GM12873 (cell line): ENCODE measurements around the gene CEP290.

Experiments used
- TF ChIP-seq, protein P1 (sequence below): IDR thresholded peaks from 2 replicates; pipeline ENCODE4 v1.5.1; 2012; ENCODE audit warnings: low read depth, mild to moderate bottlenecking, moderate library complexity, low read length, control low read depth; ENCODE audit not compliant: insufficient read depth; ENCODE audit errors: missing control alignments

The CEP290 gene

DNA sequence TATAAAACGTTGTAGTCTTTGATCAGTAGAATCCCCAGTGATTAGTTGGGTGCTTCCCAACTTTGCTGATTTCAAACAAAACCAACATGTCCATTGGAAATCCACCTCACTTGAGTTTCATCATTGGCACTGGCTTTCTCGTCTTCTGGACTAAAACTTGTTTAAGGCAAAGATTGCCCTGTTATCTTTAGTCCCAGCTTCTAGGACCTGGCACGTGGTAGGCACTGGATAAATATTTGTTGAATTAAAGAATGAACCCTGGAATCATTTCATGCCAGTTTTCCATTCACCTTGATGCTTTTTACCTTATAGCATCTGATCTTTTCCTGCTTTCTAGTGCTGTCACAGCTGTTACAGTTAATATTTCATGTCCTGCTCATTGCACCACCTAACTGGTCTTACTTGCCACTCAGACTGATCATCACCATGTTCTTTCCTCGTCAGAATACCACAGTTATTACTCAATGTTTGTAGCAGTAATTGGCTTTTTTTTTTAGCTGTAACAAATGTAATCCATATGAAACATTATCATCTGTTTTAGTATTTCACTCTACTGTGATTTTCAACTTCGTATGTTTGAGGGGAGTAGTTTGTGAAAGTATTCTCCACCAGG, 105.4 kb downstream of the CEP290 start:
- TF ChIP-seq, protein P1, sequence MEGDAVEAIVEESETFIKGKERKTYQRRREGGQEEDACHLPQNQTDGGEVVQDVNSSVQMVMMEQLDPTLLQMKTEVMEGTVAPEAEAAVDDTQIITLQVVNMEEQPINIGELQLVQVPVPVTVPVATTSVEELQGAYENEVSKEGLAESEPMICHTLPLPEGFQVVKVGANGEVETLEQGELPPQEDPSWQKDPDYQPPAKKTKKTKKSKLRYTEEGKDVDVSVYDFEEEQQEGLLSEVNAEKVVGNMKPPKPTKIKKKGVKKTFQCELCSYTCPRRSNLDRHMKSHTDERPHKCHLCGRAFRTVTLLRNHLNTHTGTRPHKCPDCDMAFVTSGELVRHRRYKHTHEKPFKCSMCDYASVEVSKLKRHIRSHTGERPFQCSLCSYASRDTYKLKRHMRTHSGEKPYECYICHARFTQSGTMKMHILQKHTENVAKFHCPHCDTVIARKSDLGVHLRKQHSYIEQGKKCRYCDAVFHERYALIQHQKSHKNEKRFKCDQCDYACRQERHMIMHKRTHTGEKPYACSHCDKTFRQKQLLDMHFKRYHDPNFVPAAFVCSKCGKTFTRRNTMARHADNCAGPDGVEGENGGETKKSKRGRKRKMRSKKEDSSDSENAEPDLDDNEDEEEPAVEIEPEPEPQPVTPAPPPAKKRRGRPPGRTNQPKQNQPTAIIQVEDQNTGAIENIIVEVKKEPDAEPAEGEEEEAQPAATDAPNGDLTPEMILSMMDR: no peak

DNA sequence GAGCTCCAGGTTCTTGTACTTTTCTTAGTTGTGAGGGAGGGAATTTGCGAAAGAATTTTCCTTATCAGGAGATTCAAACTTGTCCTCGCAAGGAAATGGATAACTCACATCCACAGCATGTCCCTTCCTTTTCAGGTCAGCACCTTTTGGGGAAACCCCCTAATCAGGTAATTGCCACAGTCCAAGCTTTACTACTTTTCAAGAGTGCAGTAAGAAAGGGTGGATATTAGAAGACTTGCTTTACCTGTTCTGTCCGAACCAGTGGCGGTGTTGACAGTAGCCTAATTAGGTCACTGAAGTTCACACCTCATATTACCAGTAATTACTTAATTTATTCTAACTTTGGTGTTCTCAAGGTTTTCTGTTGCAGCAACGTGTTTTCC, 106.0 kb downstream of the CEP290 start:
- TF ChIP-seq, protein P1: no peak

DNA sequence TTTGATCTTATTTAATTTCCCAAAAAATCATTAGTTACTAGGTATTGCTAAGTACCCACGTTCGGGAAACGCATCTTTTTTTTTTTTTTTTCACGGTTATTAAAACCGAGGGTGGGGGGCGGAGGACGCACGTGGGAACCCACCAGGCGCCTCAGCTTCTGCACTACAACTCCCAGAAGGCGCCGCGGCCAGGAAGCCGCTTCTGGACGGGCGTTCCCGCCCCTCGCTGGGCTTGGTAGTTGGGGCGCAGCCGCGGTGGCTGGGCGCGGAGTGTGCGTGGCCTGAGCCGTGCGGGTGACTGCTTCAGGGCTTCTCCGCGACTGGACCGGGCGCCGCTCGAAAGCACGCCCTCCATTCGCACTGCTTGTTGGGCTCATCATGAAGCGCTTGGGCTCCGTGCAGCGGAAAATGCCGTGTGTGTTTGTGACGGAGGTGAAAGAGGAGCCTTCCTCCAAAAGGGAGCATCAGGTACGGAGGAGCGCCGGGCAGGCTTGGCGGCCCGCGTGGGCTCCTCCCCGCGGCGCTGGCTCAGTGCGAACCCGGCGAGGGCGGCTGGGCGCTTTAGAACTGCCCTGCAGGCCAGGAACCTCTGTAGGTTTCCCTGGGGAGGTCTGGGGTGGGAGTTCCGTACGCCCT, 106.5 kb downstream of the CEP290 start:
- TF ChIP-seq, protein P1: no peak

DNA sequence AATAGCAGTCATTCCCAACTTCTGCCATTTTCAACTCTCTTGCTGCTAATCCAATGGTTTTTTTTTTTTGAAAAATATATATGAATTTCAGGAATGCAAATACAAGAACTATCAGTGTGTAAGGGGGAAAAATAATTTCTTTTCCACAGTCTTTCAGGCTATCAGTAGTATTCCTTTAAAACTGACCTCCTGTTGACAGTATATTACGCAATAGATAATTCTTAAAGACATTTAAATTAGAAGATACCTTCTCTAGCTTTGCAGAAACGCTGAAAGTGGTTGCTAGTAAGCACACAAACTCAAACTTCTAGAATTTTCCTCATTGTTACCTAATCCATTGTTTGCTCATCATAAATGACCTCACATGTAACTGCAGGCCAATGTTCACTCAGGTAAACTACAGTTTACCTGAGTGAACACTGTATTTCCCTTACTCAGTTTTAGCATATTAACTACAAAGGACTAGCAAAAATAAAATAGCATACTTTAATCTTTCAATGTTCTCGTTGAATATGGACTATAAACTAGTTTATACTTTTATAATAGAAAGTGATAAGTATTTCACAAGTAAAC, 112.7 kb downstream of the CEP290 start, which contains the start of gene C12orf50:
C12orf50 (minus strand) TSS at position 309 of the 573 bp plus-strand sequence. CDS start 2,439 bp downstream, outside the sequence.
- TF ChIP-seq, protein P1: no peak

DNA sequence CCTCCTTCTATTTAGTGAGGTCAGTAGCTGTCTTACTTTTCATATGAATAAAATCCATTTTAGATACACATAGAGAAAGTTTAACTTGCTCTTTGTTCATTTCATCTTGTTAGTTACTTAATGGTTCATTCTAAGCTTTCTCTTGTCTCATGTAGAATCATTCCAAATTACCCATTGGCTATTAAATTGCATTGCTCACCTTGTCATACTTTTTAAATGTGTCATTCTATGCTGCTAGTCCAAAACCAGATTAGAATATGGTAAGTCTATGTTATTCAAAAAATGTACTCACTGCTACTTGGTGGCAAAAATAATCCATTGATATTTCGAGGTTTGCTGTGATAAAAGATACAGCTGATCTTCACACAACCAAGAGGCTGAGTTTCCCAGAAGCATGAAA, 115.7 kb downstream of the CEP290 start:
- TF ChIP-seq, protein P1: no peak

DNA sequence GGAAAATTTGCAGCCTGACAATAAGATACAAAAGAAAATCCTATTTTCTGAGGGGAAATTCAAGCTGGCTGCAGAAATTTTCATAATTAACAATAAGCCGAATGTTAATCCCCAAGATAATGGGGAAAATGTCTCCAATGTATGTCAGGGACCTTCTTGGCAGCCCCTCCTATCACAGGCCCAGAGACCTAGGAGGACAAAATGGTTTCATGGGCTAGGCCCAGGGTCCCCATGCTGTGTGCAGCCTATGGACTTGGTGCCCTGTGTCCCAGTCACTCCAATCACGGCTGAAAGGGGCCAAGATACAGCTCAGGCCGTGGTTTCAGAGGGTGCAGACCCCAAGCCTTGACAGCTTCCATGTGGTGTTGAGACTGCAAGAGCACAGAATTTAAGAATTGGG, 123.9 kb downstream of the CEP290 start:
- TF ChIP-seq, protein P1: no peak

DNA sequence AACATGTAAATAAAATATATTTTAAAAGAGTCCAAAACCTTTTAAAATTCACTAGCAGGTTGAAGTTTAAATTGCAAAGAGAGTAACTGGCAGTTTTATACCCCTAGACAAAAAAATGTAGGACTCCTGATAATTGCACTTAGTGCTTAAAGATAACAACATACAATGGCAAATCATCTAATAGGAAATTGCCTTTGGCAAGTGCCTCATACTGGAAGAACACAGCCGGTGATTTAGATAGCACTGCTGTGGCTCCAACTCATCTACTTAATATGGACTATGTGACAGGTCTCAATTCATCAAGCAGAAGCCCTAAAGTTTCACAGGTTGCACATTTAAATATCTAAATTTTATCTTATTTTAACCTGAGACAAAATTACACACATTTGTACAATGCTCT, 126.1 kb downstream of the CEP290 start:
- TF ChIP-seq, protein P1: no peak
